H1 (cell line): ENCODE data around the gene GASK1B. TPM values are rescaled to one million over a fixed set of nuclear protein-coding genes. Genes with fewer than 3 reads are reported as not detected.

Experiments used
- ATF2 ChIP-seq: IDR thresholded peaks from 2 replicates; pipeline ENCODE4 v1.6.1; 2012; ENCODE audit warnings: low read length, inconsistent platforms
- BACH1 ChIP-seq: IDR thresholded peaks from 2 replicates; pipeline ENCODE4 v1.6.1; 2012; ENCODE audit warnings: low read length, improper control_type of control experiment
- BRCA1 ChIP-seq: IDR thresholded peaks from 2 replicates; pipeline ENCODE4 v1.6.1; 2012; ENCODE audit warnings: low read depth, low read length, improper control_type of control experiment
- CHD2 ChIP-seq: IDR thresholded peaks from 2 replicates; pipeline ENCODE4 v1.6.1; 2012; ENCODE audit warnings: low read length, improper control_type of control experiment
- EZH2 ChIP-seq: fragments of 200-600 bp; sonication (generic); IDR thresholded peaks from 2 replicates; pipeline ENCODE4 v1.7.1; 2012; ENCODE audit warnings: low read depth, mild to moderate bottlenecking, moderate library complexity, low read length, inconsistent platforms; ENCODE audit not compliant: severe bottlenecking
- HDAC2 ChIP-seq, 2 experiments: fragments of 300-600 bp in 1 of 2; sonication (generic) in 1 of 2; IDR thresholded peaks; 2 replicates each; pipeline ENCODE4 v1.6.1; 2011 to 2012; ENCODE audit warnings: low read depth in 2 of 2, low read length in 2 of 2, mild to moderate bottlenecking in 2 of 2, moderate library complexity in 2 of 2, borderline replicate concordance in 1 of 2, inconsistent platforms in 1 of 2
- POU5F1 ChIP-seq: IDR thresholded peaks from 2 replicates; pipeline ENCODE4 v1.6.1; 2011; ENCODE audit warnings: low read depth, mild to moderate bottlenecking, low read length, moderate library complexity
- SP2 ChIP-seq: IDR thresholded peaks from 2 replicates; pipeline ENCODE4 v1.6.1; 2012; ENCODE audit warnings: mild to moderate bottlenecking, low read length, inconsistent platforms
- SUZ12 ChIP-seq: fragments of 200-600 bp; sonication (generic); IDR thresholded peaks from 2 replicates; pipeline ENCODE4 v1.6.1; 2012; ENCODE audit warnings: mild to moderate bottlenecking, inconsistent platforms, low read length, moderate library complexity, mixed read lengths
- polyA plus RNA-seq, 7 experiments: library from polyadenylated mRNA; depleted of rRNA in 3 of 7; stranded (reverse) in 5 of 7; unstranded in 2 of 7; fragments of >200 nt in 5 of 7; fragments of 200-250 nt in 2 of 7; gene quantifications; 1 replicate in 5 of 7; 2 replicates in 1 of 7; 4 replicates in 1 of 7; pipeline versions ENCODE4 v1.2.1 to v1.2.3, GENCODE V29; 2011 to 2013; ENCODE audit warnings: missing spikeins in 2 of 7, mixed read lengths in 2 of 7
- total RNA-seq: library from RNA; stranded (reverse); fragmentation: NEBNext Ultra II Directional; extraction: Animal tissue kit (Norgen Biotek cat#: 25700); gene quantifications from 2 replicates; pipeline ENCODE4 v1.2.1, GENCODE V29; 2021

The GASK1B gene
- total and polyA plus RNA-seq, 2 of the 8 experiments (the other 6 are each of a cell fraction or from before 2014, with no cell fraction given): not detected

GRCh38 chr4:158162631-158163030, 10.2 kb downstream of the GASK1B start (continued):
- TF ChIP-seq EZH2 (no peak), HDAC2 (IDR thresholded peaks at IDR 0.05; ENCODE audit: borderline replicate concordance in 1 of 2, low read depth in 2 of 2, low read length in 2 of 2) (no peak), CHD2 (no peak), ATF2 (no peak), SP2 (no peak), BRCA1 (no peak), BACH1 (no peak), SUZ12 (no peak), POU5F1 (no peak)
